Tibial nerve (tissue), 4 donors: Measurements from ENCODE around the gene NOTCH2.

Experiments
- CTCF ChIP-seq, 5 experiments: fragments of 200-600 bp in 3 of 5; fragments of 450-650 bp in 2 of 5; sonication (generic) in 3 of 5; IDR thresholded peaks; one replicate each; pipeline ENCODE4 v1.5.1; 2016 to 2019; ENCODE audit warnings: antibody characterized with exemption in 5 of 5, mild to moderate bottlenecking in 3 of 5, moderate library complexity in 2 of 5
- EP300 ChIP-seq, 2 donors: sonication (generic); formaldehyde crosslinking; IDR thresholded peaks; one replicate each; pipeline ENCODE4 v1.6.1; 2017; ENCODE audit warnings: antibody characterized with exemption in 2 of 2, mild to moderate bottlenecking in 1 of 2
- POLR2A ChIP-seq, 2 donors: fragments of 450-650 bp; IDR thresholded peaks; one replicate each; pipeline ENCODE4 v1.6.1; 2017; ENCODE audit warnings: antibody characterized with exemption in 2 of 2, mild to moderate bottlenecking in 2 of 2, moderate library complexity in 2 of 2

GRCh38 chr1:119954476-119955422 lies 114.7 kb downstream of the NOTCH2 start:
- no peak for TF ChIP-seq CTCF (IDR thresholded peaks at IDR 0.05)
- TF ChIP-seq POLR2A (IDR thresholded peaks at IDR 0.05): no peak
- TF ChIP-seq EP300 (IDR thresholded peaks at IDR 0.05): no peak
